Endothelial cell of umbilical vein (primary cell): ENCODE measurements around the gene PAN3. TPM values are rescaled to one million over a fixed set of nuclear protein-coding genes. Genes with fewer than 3 reads are reported as not detected.

Experiments
- BruUV-seq: library from RNA; stranded (reverse); fragments of 400-500 nt; replicated peaks from 2 replicates; lab custom pipeline; 2021; lab: Mats Ljungman, UMichigan
- CTCF ChIA-PET: fragments of 300-600, 350-600 bp; sonication (Branson Sonifier 250); formaldehyde crosslinking; loops from one replicate; lab custom pipeline; 2021; ENCODE audit warnings: antibody characterized with exemption, inconsistent platforms; lab: Charles Lee
- POLR2A ChIA-PET: fragments of 300-600, 350-600 bp; sonication (Branson Sonifier 250); formaldehyde crosslinking; loops from one replicate; lab custom pipeline; 2021; ENCODE audit warnings: antibody characterized with exemption, inconsistent platforms; lab: Charles Lee
- DNase-seq: peaks from one replicate; pipeline ENCODE4 v3.0.0-alpha.2; 2011; ENCODE audit warnings: low read depth, low spot score
- FAIRE-seq: peaks from 2 replicates; lab custom pipeline; 2011; peaks lifted over from hg19 to GRCh38; lab: Jason Lieb, UNC
- H2AFZ ChIP-seq: 2 replicates; pipeline ENCODE4 v1.6.0; 2012; ENCODE audit warnings: low read depth, low read length, control low read depth, inconsistent platforms
- H3K27ac ChIP-seq: 2 replicates; pipeline ENCODE4 v1.5.1; 2011; ENCODE audit warnings: low read depth, mild to moderate bottlenecking, control low read depth, low read length, moderate library complexity; ENCODE audit not compliant: insufficient read depth
- H3K27me3 ChIP-seq, 2 experiments: 2 replicates each; pipeline versions ENCODE4 v1.6.0 to v1.6.1; 2011; ENCODE audit warnings: low read length in 2 of 2, mixed read lengths in 1 of 2; ENCODE audit not compliant: control insufficient read depth in 2 of 2, insufficient read depth in 2 of 2
- H3K36me3 ChIP-seq, 2 experiments: 2 replicates in 1 of 2; 3 replicates in 1 of 2; pipeline ENCODE4 v1.5.1; 2011; ENCODE audit warnings: low read length in 2 of 2, mild to moderate bottlenecking in 1 of 2, moderate library complexity in 1 of 2; ENCODE audit not compliant: control insufficient read depth in 2 of 2, insufficient read depth in 2 of 2; ENCODE audit errors: extremely low read depth in 1 of 2
- H3K4me1 ChIP-seq: 3 replicates; pipeline ENCODE4 v1.5.1; 2011; ENCODE audit warnings: mild to moderate bottlenecking, low read length; ENCODE audit not compliant: control insufficient read depth, insufficient read depth; ENCODE audit errors: extremely low read depth
- H3K4me2 ChIP-seq: 2 replicates; pipeline ENCODE4 v1.6.1; 2011; ENCODE audit warnings: low read length, control low read depth, mixed read lengths; ENCODE audit not compliant: insufficient read depth
- H3K4me3 ChIP-seq, 3 experiments: fragments of 200-600 bp in 1 of 3; sonication (generic), shearing (Covaris generic) in 1 of 3; replicated peaks in 1 of 3; 2 replicates each; pipeline ENCODE4 v1.5.1; 2011 to 2016; ENCODE audit warnings: control low read depth in 3 of 3, low read length in 3 of 3, mild to moderate bottlenecking in 2 of 3, inconsistent platforms in 1 of 3, low read depth in 1 of 3, moderate library complexity in 1 of 3; ENCODE audit not compliant: insufficient read depth in 1 of 3
- H3K79me2 ChIP-seq: 2 replicates; pipeline ENCODE4 v1.6.0; 2012; ENCODE audit warnings: low read length, inconsistent platforms; ENCODE audit not compliant: control insufficient read depth, insufficient read depth
- H3K9ac ChIP-seq: replicated peaks from 2 replicates; pipeline ENCODE3; 2011; ENCODE audit warnings: low read length, control low read depth; ENCODE audit not compliant: insufficient read depth; ENCODE audit errors: extremely low read depth
- H3K9me1 ChIP-seq: replicated peaks from 3 replicates; pipeline ENCODE4 v1.6.0; 2011; ENCODE audit warnings: mild to moderate bottlenecking, low read length; ENCODE audit not compliant: control insufficient read depth, insufficient read depth; ENCODE audit errors: extremely low read depth
- H3K9me3 ChIP-seq: replicated peaks from 2 replicates; pipeline ENCODE4 v1.5.1; 2012; ENCODE audit warnings: low read length, inconsistent platforms; ENCODE audit not compliant: control insufficient read depth, insufficient read depth
- H4K20me1 ChIP-seq: replicated peaks from 2 replicates; pipeline ENCODE3; 2011; ENCODE audit warnings: mild to moderate bottlenecking, low read length; ENCODE audit not compliant: control insufficient read depth, insufficient read depth; ENCODE audit errors: extremely low read depth
- GATA2 ChIP-seq: IDR thresholded peaks from 2 replicates; pipeline ENCODE4 v1.7.0; 2011; ENCODE audit warnings: low read depth, mild to moderate bottlenecking, moderate library complexity, mixed read lengths, low read length; ENCODE audit not compliant: insufficient read length, insufficient read depth
- JUN ChIP-seq: IDR thresholded peaks from 2 replicates; pipeline ENCODE4 v1.6.1; 2011; ENCODE audit warnings: borderline replicate concordance, low read depth; ENCODE audit not compliant: insufficient read length, insufficient read depth
- MYC ChIP-seq: IDR thresholded peaks from one replicate; pipeline ENCODE4 v1.6.1; 2011; ENCODE audit warnings: mild to moderate bottlenecking, low read depth, low read length
- POLR2AphosphoS5 ChIP-seq: IDR thresholded peaks from 2 replicates; pipeline ENCODE4 v1.6.1; 2012; ENCODE audit warnings: low read depth, mild to moderate bottlenecking, control low read depth, low read length, moderate library complexity; ENCODE audit not compliant: insufficient read depth
- dilution Hi-C: fragments of 300-500 bp; cut with MboI; formaldehyde crosslinking; loops from one replicate; pipeline ENCODE4 v1.15.0; 2019; ENCODE audit warnings: low sequenced_read_pairs; ENCODE audit not compliant: extremely low pct_ligation_motif_present
- intact Hi-C: fragments of 100-400 bp; cut with micrococcal nuclease; formaldehyde crosslinking; loops from one replicate; pipeline ENCODE4 v1.10.0; 2022
- polyA plus RNA-seq, 4 experiments: library from polyadenylated mRNA; depleted of rRNA in 3 of 4; stranded (reverse) in 3 of 4; unstranded in 1 of 4; fragments of >200 nt; gene quantifications; 2 replicates each; pipeline versions ENCODE4 v1.2.1 to v1.2.3, GENCODE V29; 2011 to 2012; ENCODE audit warnings: missing spikeins in 1 of 4
- total RNA-seq: library from RNA; stranded (reverse); gene quantifications from 2 replicates; pipeline ENCODE4 v1.2.3, GENCODE V29; 2021
- TF ChIP-seq, protein P1 (sequence below), 2 donors: IDR thresholded peaks; 1 replicate in 1 of 2; 2 replicates in 1 of 2; pipeline ENCODE4 v1.5.1; 2011; ENCODE audit warnings: low read length in 2 of 2, mild to moderate bottlenecking in 2 of 2, moderate library complexity in 2 of 2, control low read depth in 1 of 2, inconsistent platforms in 1 of 2, low read depth in 1 of 2; ENCODE audit not compliant: insufficient read depth in 1 of 2; ENCODE audit errors: extremely low read depth in 1 of 2
- TF ChIP-seq, protein P2 (sequence below): IDR thresholded peaks from 2 replicates; pipeline ENCODE4 v1.6.1; 2011; ENCODE audit not compliant: insufficient read depth, insufficient read length

The PAN3 gene
- total and polyA plus RNA-seq, 2 donors (not counting 3 experiments of a cell fraction or from before 2014, with no cell fraction given) = 8.5 to 31.9 TPM

DNA sequence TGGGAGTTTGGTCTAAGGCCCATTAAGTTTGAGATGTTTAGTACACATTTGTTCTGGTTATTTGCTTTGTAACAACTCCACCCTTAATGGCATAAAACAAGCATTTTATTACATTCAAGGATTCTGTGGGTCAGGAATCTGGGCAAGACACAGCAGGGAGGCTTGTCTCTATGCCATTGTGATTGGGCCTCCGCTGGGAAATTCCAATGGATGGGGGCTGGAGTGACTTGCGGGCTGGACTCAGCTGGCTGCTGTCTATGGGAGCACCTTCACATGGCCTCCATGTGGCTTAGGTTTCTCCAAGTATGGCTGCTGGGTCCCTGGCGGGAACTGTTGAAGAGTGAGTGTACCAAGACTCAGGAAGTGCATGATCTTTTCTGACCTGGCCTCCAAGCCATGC, 159.0 kb downstream of the PAN3 start:
- dilution Hi-C loops (no loop called here), intact Hi-C loops (no loop called here)
- Histone ChIP-seq H3K79me2 (no peaks in the 10 kb centered on the region), H3K9me1 (no peaks in the 10 kb centered on the region), H2AFZ (no peak overlapping the region), H3K4me1 (no peaks in the 10 kb centered on the region), H3K36me3 (peaks cover 0 to 2% of the 10 kb centered on the region in 2 experiments), H4K20me1 (no peaks in the 10 kb centered on the region), H3K4me2 (no peak overlapping the region), H3K9me3 (no peaks in the 10 kb centered on the region), H3K9ac (no peak overlapping the region), H3K27me3 (no peaks in the 10 kb centered on the region), H3K4me3 (no peak overlapping the region), H3K27ac (no peak overlapping the region)
- BruUV-seq = no TSS peak
- TF ChIP-seq, protein P1, sequence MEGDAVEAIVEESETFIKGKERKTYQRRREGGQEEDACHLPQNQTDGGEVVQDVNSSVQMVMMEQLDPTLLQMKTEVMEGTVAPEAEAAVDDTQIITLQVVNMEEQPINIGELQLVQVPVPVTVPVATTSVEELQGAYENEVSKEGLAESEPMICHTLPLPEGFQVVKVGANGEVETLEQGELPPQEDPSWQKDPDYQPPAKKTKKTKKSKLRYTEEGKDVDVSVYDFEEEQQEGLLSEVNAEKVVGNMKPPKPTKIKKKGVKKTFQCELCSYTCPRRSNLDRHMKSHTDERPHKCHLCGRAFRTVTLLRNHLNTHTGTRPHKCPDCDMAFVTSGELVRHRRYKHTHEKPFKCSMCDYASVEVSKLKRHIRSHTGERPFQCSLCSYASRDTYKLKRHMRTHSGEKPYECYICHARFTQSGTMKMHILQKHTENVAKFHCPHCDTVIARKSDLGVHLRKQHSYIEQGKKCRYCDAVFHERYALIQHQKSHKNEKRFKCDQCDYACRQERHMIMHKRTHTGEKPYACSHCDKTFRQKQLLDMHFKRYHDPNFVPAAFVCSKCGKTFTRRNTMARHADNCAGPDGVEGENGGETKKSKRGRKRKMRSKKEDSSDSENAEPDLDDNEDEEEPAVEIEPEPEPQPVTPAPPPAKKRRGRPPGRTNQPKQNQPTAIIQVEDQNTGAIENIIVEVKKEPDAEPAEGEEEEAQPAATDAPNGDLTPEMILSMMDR (IDR thresholded peaks at IDR 0.05; ENCODE audit: extremely low read depth in 1 of 2, insufficient read depth in 1 of 2, low read depth in 1 of 2, low read length in 2 of 2) = no peak
- TF ChIP-seq, protein P2, sequence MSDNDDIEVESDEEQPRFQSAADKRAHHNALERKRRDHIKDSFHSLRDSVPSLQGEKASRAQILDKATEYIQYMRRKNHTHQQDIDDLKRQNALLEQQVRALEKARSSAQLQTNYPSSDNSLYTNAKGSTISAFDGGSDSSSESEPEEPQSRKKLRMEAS = no peak
- no peak for TF ChIP-seq JUN
- POLR2A ChIA-PET = no interaction called here
- CTCF ChIA-PET = no interaction called here
- DNase-seq = no peak
- FAIRE-seq = no peak

DNA sequence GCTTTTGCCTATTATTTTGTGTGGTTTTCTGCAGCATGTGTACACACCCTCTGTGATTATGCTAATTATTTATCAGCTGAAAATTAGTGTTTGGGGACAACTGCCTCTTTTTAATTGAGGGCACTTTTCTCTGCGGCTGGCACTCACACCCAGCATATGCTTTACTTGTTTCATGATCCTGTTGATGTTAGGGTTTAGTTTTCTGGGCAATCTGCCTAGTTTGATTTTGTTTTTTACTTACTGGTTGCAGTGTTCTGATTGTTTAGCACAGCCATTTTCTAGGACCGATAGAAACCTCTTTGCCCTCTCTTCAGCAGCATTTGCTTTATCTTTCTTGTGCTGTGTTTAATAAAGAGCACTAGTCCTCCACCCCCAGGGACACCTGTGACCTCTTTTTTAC, 161.6 kb downstream of the PAN3 start:
- no peaks in the 10 kb centered on the region for H3K79me2 ChIP-seq
- ChIA-PET CTCF (no interaction called here), POLR2A (no interaction called here)
- H4K20me1 ChIP-seq = no peaks in the 10 kb centered on the region
- intact Hi-C loops = no loop called here
- no peak overlapping the region for H3K4me2 ChIP-seq
- no peak overlapping the region for H3K9ac ChIP-seq
- no peak for DNase-seq
- BruUV-seq = no TSS peak
- no peak overlapping the region for H3K27ac ChIP-seq
- no peak for TF ChIP-seq GATA2
- TF ChIP-seq MYC = no peak
- TF ChIP-seq, protein P1 (IDR thresholded peaks at IDR 0.05; ENCODE audit: extremely low read depth in 1 of 2, insufficient read depth in 1 of 2, low read depth in 1 of 2, low read length in 2 of 2) = no peak
- TF ChIP-seq POLR2AphosphoS5 = no peak
- H3K27me3 ChIP-seq = no peaks in the 10 kb centered on the region
- no peaks in the 10 kb centered on the region for H3K4me1 ChIP-seq
- no peak overlapping the region for H3K4me3 ChIP-seq
- dilution Hi-C loops = loop anchor here (25.0 kb wide), 1 partner anchor 187 kb away; the partner anchor contains the start of gene FLT1
- H3K9me1 ChIP-seq = no peaks in the 10 kb centered on the region
- H2AFZ ChIP-seq = no peak overlapping the region
- no peak for FAIRE-seq
- no peaks in the 10 kb centered on the region for H3K9me3 ChIP-seq
- H3K36me3 ChIP-seq = peaks cover 0 to 2% of the 10 kb centered on the region in 2 experiments
